ENCODE results near the gene CEACAM3.
"Not testable (repeated sequence)": the region's sequence is repeated elsewhere in the genome, so short reads cannot be mapped to it uniquely, and the experiment has no call there.

CEACAM3 gene

GRCh38 chr19:41796362-41796761 is at the start of gene CEACAM3:
TSS of gene CEACAM3 (plus strand) at chr19:41796587. CDS start at chr19:41796678, 91 bp downstream.
- no peak for DNase-seq (ENCODE audit: low read depth in 2 of 2)

- DNase-seq (ENCODE audit: low read depth in 2 of 2): peak in 1 of 2 donors; percentile 10
Measured at GRCh38 chr19:41746593-41747227, 49.7 kb upstream of the CEACAM3 start.

GRCh38 chr19:41748012-41748411 is 48.4 kb upstream of the CEACAM3 start:
- DNase-seq (ENCODE audit: low read depth in 2 of 2): no peak

GRCh38 chr19:41750248-41751134 is 45.9 kb upstream of the CEACAM3 start:
- DNase-seq (ENCODE audit: low read depth in 2 of 2): not testable (repeated sequence)

- DNase-seq (ENCODE audit: low read depth in 2 of 2): peak; percentile 37 to 38
Measured at GRCh38 chr19:41753159-41753558, 43.2 kb upstream of the CEACAM3 start.

- DNase-seq (ENCODE audit: low read depth in 2 of 2): peak; percentile 17 to 46
Measured at GRCh38 chr19:41753936-41754529, 42.4 kb upstream of the CEACAM3 start.

- no peak for DNase-seq (ENCODE audit: low read depth in 2 of 2)
Measured at GRCh38 chr19:41755328-41755913, 41.0 kb upstream of the CEACAM3 start, which contains the start of gene CEACAM6. TSS of gene CEACAM6 (plus strand) at chr19:41755530. CDS start at chr19:41755639, 109 bp downstream.

GRCh38 chr19:41758846-41759245 is 37.5 kb upstream of the CEACAM3 start:
- no peak for DNase-seq (ENCODE audit: low read depth in 2 of 2)

GRCh38 chr19:41767115-41767514 is 29.3 kb upstream of the CEACAM3 start:
- no peak for DNase-seq (ENCODE audit: low read depth in 2 of 2)

GRCh38 chr19:41768105-41768504 is 28.3 kb upstream of the CEACAM3 start:
- DNase-seq (ENCODE audit: low read depth in 2 of 2): not testable (repeated sequence)

- DNase-seq (ENCODE audit: low read depth in 2 of 2): no peak
Measured at GRCh38 chr19:41769608-41770007, 26.8 kb upstream of the CEACAM3 start.

- no peak for DNase-seq (ENCODE audit: low read depth in 2 of 2)
Measured at GRCh38 chr19:41771410-41771809, 25.0 kb upstream of the CEACAM3 start.

- DNase-seq (ENCODE audit: low read depth in 2 of 2): peak in 1 of 2 donors; percentile 41
Measured at GRCh38 chr19:41774515-41774980, 21.8 kb upstream of the CEACAM3 start.

GRCh38 chr19:41776700-41777099 is 19.7 kb upstream of the CEACAM3 start:
- DNase-seq (ENCODE audit: low read depth in 2 of 2): no peak

- DNase-seq (ENCODE audit: low read depth in 2 of 2): no peak
Measured at GRCh38 chr19:41783612-41784011, 12.8 kb upstream of the CEACAM3 start.

GRCh38 chr19:41784312-41784711 is 12.1 kb upstream of the CEACAM3 start:
- no peak for DNase-seq (ENCODE audit: low read depth in 2 of 2)

GRCh38 chr19:41784743-41785142 is 11.6 kb upstream of the CEACAM3 start:
- DNase-seq (ENCODE audit: low read depth in 2 of 2): no peak

GRCh38 chr19:41785653-41786052 is 10.7 kb upstream of the CEACAM3 start:
- DNase-seq (ENCODE audit: low read depth in 2 of 2): peak; percentile 36 to 41

GRCh38 chr19:41787055-41787454 is 9.3 kb upstream of the CEACAM3 start:
- DNase-seq (ENCODE audit: low read depth in 2 of 2): no peak

- not testable (repeated sequence) for DNase-seq (ENCODE audit: low read depth in 2 of 2)
Measured at GRCh38 chr19:41788518-41788917, 7.9 kb upstream of the CEACAM3 start.

GRCh38 chr19:41789053-41789452 is 7.3 kb upstream of the CEACAM3 start:
- not testable (repeated sequence) for DNase-seq (ENCODE audit: low read depth in 2 of 2)
